Hippocampal formation (tissue), 2 donors: Measurements from ENCODE around the gene JAM3.
"Not testable (repeated sequence)": the region's sequence is repeated elsewhere in the genome, so short reads cannot be mapped to it uniquely, and the experiment has no call there.

Experiments
- DNase-seq, 2 donors: peaks; one replicate each; lab custom pipeline; 2025; lab: John Stamatoyannopoulos, UW

JAM3 gene

DNA sequence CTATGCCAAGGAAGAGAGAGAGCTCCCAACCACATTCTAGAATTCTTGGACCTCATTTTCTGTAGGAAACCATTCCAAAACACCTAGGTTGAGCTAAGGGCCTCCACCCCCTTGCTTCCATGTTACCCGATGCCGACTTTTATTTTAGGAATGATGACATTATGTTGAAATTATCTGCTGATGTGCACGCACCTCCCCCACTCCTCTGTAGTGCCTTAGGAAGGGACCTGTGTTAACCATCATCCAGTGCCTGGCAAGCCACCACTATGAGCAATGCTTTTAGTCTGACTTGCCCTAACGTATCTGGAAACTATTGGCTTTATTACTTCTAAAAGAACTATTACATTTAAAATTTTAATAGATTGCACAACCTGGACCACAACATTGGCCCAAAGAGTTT is 112.8 kb downstream of the JAM3 start:
- DNase-seq = no peak

DNA sequence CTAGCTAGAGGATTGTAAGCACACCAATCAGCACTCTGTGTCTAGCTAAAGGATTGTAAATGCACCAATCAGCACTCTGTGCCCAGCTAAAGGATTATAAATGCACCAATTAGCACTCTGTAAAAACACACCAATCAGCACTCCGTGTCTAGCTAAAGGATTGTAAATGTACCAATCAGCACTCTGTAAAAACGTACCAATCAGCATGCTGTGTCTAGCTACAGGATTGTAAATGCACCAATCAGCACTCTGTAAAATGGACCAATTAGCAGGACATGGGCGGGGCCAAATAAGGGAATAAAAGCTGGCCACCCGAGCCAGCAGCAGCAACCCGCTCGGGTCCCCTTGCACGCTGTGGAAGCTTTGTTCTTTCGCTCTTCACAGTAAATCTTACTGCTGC is 119.2 kb downstream of the JAM3 start:
- not testable (repeated sequence) for DNase-seq

DNA sequence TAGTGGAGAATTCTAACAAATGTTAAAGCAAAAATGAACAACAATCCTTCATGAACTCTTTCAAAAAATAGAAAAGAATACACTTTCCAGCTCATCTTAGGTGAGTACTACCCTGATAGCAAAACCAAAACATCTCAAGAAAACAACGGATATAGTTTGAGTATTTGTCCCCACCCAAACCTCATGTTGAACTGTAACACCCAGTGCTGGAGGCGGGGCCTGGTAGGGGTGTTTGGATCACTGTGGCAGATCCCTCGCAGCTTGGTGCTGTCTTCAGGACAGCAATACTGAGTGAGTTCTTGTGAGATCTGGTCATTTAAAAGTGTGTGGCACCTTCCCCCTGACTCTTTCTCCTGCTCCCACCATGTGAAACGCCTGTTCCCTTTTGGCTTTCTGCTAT is 127.9 kb downstream of the JAM3 start:
- DNase-seq = no peak

DNA sequence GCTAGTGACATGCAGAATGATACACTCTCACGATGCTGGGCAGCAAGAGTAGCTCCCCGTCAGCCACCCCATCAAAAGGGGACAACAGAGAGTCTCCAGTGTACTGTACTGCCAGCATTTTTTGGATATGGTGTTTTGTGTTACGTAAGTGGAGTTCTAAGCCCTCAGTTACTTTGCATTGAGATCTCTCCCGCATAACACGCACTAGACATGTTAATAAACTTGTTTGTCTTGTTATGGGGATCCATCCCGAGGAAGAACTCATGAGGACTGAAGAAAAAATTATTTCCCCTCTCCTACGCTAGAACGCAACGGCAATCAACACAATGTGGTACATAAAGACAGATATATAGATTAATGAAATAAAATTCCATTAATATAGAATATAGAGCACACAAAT is 130.7 kb downstream of the JAM3 start:
- no peak for DNase-seq

DNA sequence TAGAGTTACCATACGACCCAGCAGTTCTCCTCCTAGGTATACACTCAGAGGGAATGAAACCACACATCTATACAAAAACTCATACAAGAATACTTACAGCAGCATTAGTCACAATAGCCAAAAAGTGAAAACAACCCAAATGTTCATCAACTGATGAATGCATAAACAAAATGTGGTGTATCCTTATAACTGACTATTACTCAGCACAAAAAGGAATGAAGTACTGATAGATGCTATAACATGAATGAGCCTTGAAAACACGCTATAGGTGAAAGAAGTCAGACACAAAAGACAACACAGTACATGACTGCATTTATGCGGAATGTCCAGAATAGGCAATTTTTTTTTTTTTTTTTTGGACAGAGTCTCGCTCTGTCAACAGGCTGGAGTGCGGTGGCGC is 131.8 kb downstream of the JAM3 start:
- no peak for DNase-seq
